Esophagus squamous epithelium (tissue), 5 donors: ENCODE data around the gene KLC1. TPM values are rescaled to one million over a fixed set of nuclear protein-coding genes. Genes with fewer than 3 reads are reported as not detected.

Source experiments
- DNase-seq: peaks from one replicate; lab custom pipeline; 2025; lab: John Stamatoyannopoulos, UW
- H3K27ac ChIP-seq, 4 donors: fragments of 200-600 bp; sonication (generic); one replicate each; pipeline ENCODE4 v1.5.1; 2016 to 2019; ENCODE audit warnings: mild to moderate bottlenecking in 1 of 4
- H3K27me3 ChIP-seq, 4 donors: fragments of 200-600 bp; sonication (generic); 1 replicate in 3 of 4; 2 replicates in 1 of 4; pipeline versions ENCODE4 v1.5.1 to v1.6.0; 2017 to 2021; ENCODE audit warnings: antibody characterized with exemption in 1 of 4
- H3K36me3 ChIP-seq, 3 donors: fragments of 200-600 bp; sonication (generic); one replicate each; pipeline ENCODE4 v1.5.1; 2016 to 2019
- H3K4me1 ChIP-seq, 3 donors: fragments of 200-600 bp; sonication (generic); one replicate each; pipeline ENCODE4 v1.5.1; 2017 to 2019
- H3K4me3 ChIP-seq, 4 donors: fragments of 200-600 bp; sonication (generic); 1 replicate in 3 of 4; 2 replicates in 1 of 4; pipeline ENCODE4 v1.5.1; 2016 to 2019; ENCODE audit warnings: mild to moderate bottlenecking in 2 of 4, moderate library complexity in 1 of 4
- H3K9me3 ChIP-seq, 3 donors: fragments of 200-600 bp; sonication (generic); one replicate each; pipeline ENCODE4 v1.5.1; 2016 to 2019
- POLR2A ChIP-seq, 4 donors: fragments of 450-650 bp; IDR thresholded peaks; one replicate each; pipeline ENCODE4 v1.6.1; 2017; ENCODE audit warnings: antibody characterized with exemption in 4 of 4, mild to moderate bottlenecking in 4 of 4, moderate library complexity in 3 of 4
- WGBS, 2 donors: methylation state at CpG; one replicate each; pipeline ENCODE4 v1.1.5; 2018; 5-methylcytosine and 5-hydroxymethylcytosine counted together
- intact Hi-C: fragments of 100-400 bp; cut with DNase I; formaldehyde crosslinking; loops from one replicate; pipeline ENCODE4 v1.15.0; 2022
- total RNA-seq, 4 donors: library from RNA; depleted of rRNA; stranded (reverse); fragments of >200 nt; gene quantifications; one replicate each; pipeline ENCODE4 v1.1.0, GENCODE V29; 2016
- TF ChIP-seq, protein P1 (sequence below), 6 experiments: fragments of 450-650 bp in 4 of 6; fragments of 200-600 bp in 2 of 6; sonication (generic) in 2 of 6; IDR thresholded peaks; one replicate each; pipeline ENCODE4 v1.5.1; 2016 to 2019; ENCODE audit warnings: antibody characterized with exemption in 6 of 6, mild to moderate bottlenecking in 4 of 6, moderate library complexity in 4 of 6
- donor health status: DM: yes; HTN: yes; CAD: no.

KLC1 gene
- total RNA-seq, 4 donors from 2014 or later = 101 to 285 (median 194) TPM

DNA sequence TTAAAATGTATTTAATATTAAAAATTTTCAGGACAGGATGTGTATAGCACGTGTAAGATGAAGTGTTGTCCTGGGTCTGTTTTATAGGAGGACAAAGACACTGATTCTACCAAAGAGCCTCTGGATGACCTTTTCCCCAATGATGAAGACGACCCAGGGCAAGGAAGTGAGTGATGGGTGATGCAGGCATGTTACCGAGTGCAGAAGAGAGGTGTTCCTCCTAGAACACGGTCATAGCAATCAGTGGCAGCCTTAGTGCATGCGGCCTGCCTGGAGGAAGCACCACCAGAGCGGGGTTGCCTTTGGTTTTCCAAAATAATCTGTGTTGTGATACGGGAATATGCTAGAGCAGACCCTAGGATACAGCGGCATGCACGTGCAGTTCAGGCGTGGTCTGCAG lies 33.0 kb downstream of the KLC1 start:
- 87 to 91% methylated on average over 10 of the region's 10 CpGs for WGBS, 2 donors
- Histone ChIP-seq H3K36me3 (peaks cover 16 to 100% (median 45%) of the 10 kb centered on the region in 3 donors), H3K4me3 (no peak overlapping the region), H3K9me3 (no peaks in the 10 kb centered on the region), H3K27me3 (no peaks in the 10 kb centered on the region), H3K4me1 (peaks cover 0 to 35% (median 0%) of the 10 kb centered on the region in 3 donors), H3K27ac (no peak overlapping the region)
- intact Hi-C loops = no loop called here
- no peak for TF ChIP-seq POLR2A (IDR thresholded peaks at IDR 0.05)
- TF ChIP-seq, protein P1, sequence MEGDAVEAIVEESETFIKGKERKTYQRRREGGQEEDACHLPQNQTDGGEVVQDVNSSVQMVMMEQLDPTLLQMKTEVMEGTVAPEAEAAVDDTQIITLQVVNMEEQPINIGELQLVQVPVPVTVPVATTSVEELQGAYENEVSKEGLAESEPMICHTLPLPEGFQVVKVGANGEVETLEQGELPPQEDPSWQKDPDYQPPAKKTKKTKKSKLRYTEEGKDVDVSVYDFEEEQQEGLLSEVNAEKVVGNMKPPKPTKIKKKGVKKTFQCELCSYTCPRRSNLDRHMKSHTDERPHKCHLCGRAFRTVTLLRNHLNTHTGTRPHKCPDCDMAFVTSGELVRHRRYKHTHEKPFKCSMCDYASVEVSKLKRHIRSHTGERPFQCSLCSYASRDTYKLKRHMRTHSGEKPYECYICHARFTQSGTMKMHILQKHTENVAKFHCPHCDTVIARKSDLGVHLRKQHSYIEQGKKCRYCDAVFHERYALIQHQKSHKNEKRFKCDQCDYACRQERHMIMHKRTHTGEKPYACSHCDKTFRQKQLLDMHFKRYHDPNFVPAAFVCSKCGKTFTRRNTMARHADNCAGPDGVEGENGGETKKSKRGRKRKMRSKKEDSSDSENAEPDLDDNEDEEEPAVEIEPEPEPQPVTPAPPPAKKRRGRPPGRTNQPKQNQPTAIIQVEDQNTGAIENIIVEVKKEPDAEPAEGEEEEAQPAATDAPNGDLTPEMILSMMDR (IDR thresholded peaks at IDR 0.05) = no peak
- no peak for DNase-seq

- Histone ChIP-seq H3K27me3 (no peaks in the 10 kb centered on the region), H3K27ac (no peak overlapping the region), H3K4me1 (peaks cover 0 to 30% (median 0%) of the 10 kb centered on the region in 3 donors), H3K9me3 (no peaks in the 10 kb centered on the region), H3K36me3 (peaks cover 14 to 100% (median 47%) of the 10 kb centered on the region in 3 donors), H3K4me3 (no peak overlapping the region)
- intact Hi-C loops = no loop called here
- no peak for DNase-seq
- WGBS, 2 donors = 89 to 97% methylated on average over 16 to 17 of the region's 17 CpGs
- no peak for TF ChIP-seq POLR2A (IDR thresholded peaks at IDR 0.05)
- TF ChIP-seq, protein P1 (IDR thresholded peaks at IDR 0.05) = no peak
Observed at GRCh38 chr14:103662591-103662990, 33.6 kb downstream of the KLC1 start.

- no peak for DNase-seq
- no peaks in the 10 kb centered on the region for H3K27me3 ChIP-seq
- intact Hi-C loops = no loop called here
- peaks cover 10 to 100% (median 48%) of the 10 kb centered on the region in 3 donors for H3K36me3 ChIP-seq
- no peaks in the 10 kb centered on the region for H3K9me3 ChIP-seq
- H3K4me3 ChIP-seq = no peak overlapping the region
- 84 to 93% methylated on average over 6 to 9 of the region's 13 CpGs for WGBS, 2 donors
- peak overlapping the region in 2 of 4 donors; percentile 16 to 63 for H3K27ac ChIP-seq
- TF ChIP-seq POLR2A (IDR thresholded peaks at IDR 0.05) = no peak
- TF ChIP-seq, protein P1 (IDR thresholded peaks at IDR 0.05) = no peak
- H3K4me1 ChIP-seq = peaks cover 0 to 25% (median 0%) of the 10 kb centered on the region in 3 donors
Observed at GRCh38 chr14:103663506-103663905, 34.5 kb downstream of the KLC1 start.

DNA sequence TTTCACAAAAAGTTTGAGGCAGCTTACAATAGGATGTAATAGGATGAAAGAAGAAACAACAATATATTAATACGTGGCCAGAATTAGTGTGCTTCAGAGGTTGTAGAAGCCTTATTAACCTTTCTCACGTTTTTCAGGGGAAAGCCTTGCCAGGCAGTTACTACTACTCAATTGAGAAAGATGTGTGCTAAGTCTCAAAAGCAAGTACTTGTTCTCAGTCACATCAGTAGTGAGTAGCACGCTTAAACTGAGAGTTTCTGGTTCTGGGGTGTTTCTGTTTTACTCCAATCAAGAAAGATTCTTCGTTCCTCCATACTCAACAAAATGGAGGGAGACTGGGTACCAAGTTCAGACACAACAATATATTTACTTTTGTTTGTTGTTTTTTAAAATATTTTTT lies 38.7 kb downstream of the KLC1 start:
- Histone ChIP-seq H3K4me1 (peaks cover 0 to 25% (median 0%) of the 10 kb centered on the region in 3 donors), H3K27me3 (no peaks in the 10 kb centered on the region), H3K4me3 (no peak overlapping the region), H3K36me3 (peaks cover 16 to 100% (median 51%) of the 10 kb centered on the region in 3 donors), H3K27ac (no peak overlapping the region), H3K9me3 (no peaks in the 10 kb centered on the region)
- TF ChIP-seq, protein P1 (IDR thresholded peaks at IDR 0.05) = no peak
- no peak for TF ChIP-seq POLR2A (IDR thresholded peaks at IDR 0.05)
- intact Hi-C loops = no loop called here
- no peak for DNase-seq
- 79 to 82% methylated on average over 4 of the region's 4 CpGs for WGBS, 2 donors

GRCh38 chr14:103668117-103668516 lies 39.1 kb downstream of the KLC1 start:
- no peaks in the 10 kb centered on the region for H3K27me3 ChIP-seq
- peaks cover 20 to 100% (median 51%) of the 10 kb centered on the region in 3 donors for H3K36me3 ChIP-seq
- H3K9me3 ChIP-seq = no peaks in the 10 kb centered on the region
- no peak for DNase-seq
- peaks cover 0 to 25% (median 0%) of the 10 kb centered on the region in 3 donors for H3K4me1 ChIP-seq
- WGBS, 2 donors = 98 to 100% methylated on average over 3 of the region's 3 CpGs
- intact Hi-C loops = no loop called here
- no peak overlapping the region for H3K4me3 ChIP-seq
- H3K27ac ChIP-seq = no peak overlapping the region
- no peak for TF ChIP-seq POLR2A (IDR thresholded peaks at IDR 0.05)
- TF ChIP-seq, protein P1 (IDR thresholded peaks at IDR 0.05) = no peak
